Measurements from ENCODE around the gene TEDC2. TPM values are rescaled to one million over a fixed set of nuclear protein-coding genes. Genes with fewer than 3 reads are reported as not detected.
"Not testable (repeated sequence)": the region's sequence is repeated elsewhere in the genome, so short reads cannot be mapped to it uniquely, and the experiment has no call there.

TEDC2 gene
- polyA plus RNA-seq, 12 donors: 3.2 to 8.4 (median 4.3) TPM; not detected in 1

DNA sequence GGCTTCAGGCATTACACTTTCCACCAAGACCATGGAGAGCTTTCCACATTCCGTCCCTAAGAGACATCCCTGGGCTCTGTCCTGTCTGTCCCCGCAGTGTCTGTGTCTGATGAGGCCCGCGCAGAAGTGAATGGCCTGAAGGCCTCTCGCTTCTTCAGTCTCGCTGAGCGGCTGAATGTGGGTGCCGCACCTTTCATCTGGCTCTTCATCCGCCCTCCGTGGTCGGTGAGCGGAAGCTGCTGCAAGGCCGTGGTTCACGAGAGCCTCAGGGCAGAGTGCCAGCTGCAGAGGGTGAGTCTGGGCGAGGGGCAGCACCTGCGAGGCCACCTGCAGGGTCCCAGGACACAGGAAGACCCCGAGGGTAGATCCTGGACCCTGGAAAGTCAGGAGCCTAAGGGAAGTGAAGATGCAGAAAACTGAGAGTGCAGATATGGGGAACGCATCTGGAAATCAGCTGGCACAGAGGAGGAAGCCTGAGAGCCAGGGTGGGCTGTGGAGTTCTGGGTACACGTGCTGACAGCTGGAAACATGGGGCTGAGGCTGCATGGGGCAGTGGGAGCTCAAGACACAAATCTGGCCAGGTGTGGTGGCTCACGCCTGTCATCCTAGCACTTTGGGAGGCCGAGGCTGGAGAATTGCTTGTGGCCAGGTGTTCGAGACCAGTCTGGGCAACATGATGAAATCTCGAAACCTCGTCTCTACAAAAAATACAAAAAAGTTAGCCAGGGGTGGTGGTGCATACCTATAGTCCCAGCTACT lies 22.7 kb upstream of the TEDC2 start:
- no peak for DNase-seq

DNA sequence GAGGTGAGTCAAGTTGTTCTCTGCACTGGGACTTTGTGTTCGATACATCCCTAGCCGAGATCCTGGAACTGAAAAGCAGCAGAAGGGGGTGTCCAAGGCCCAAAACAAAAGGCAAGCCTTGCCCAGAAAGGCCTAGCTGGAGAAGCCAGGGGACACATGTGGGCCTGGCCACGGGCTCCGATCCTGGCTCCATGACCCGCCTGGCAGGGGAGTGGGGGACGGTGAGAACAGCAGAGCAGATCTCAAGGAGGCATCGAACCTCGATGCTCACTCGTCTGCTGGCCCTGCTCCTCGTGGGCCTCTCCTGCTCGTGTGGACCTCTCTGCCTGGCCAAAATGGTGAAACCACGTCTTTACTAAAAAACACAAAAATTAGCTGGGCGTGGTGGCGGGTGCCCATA lies 21.8 kb upstream of the TEDC2 start:
- no peak for DNase-seq

DNA sequence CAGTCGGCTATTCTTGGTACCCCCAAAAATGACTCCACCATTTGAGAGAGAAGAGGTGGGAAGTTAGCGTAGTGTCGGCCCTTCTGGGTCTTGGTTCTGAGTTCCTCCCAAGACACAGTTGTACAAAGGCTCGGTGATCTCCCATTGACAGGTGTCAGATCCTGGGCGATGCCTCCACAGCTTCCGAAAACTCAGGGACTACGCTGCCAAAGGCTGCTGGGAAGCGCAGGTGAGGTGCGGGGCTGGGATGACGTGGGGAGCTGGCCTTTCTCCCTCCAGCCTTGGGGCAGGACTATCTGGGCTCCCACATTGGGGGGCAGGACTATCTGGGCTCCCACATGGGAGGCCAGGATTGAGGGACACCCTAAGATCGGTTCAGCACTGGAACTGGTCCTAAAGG lies 20.3 kb upstream of the TEDC2 start:
- DNase-seq: no peak

DNA sequence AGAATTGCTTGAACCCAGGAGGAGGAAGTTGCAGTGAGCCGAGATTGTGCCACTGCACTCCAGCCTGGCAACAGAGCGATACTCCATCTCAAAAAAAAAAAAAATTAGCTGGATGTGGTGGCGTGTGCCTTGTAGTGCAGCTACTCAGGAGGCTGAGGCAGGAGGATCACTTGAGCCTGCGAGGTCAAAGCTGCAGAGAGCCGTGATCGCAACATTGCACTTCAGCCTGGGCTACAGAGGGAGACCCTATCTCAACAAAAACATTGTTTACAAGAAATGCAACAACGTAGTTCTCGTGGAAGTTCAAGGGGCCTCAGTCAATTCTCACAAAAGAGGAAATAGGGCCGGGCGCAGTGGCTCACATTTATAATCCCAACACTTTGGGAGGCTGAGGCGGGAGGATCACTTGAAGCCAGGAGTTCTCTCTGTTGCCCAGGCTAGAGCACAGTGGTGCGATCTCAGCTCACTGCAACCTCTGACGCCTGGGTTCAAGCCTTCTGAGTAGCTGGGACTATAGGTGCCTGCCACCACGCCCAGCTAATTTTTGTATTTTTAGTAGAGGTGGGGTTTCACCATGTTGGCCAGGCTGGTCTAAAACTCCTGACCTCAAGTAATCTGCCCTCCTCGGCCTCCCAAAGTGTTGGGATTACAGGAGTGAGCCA lies 18.6 kb upstream of the TEDC2 start:
- DNase-seq: not testable (repeated sequence)

DNA sequence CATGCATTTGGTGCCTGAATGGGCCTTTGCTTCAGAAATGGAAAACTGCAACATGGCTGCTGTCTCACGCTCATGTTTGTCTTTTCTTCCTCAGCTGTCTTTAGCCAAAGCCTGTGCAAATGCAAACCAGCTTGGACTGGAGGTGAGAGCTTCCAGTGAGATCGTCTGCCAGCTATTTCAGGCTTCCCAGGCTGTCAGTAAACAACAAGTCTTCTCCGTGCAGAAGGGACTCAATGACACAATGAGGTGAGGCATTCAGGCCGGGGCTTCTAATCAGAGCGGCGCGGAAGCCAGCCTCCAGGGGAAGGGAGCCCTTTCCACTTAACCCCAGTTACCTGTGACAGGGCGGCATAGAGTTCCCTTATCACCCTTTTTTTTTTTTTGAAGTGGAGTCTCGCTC lies 16.4 kb upstream of the TEDC2 start:
- DNase-seq: no peak

DNA sequence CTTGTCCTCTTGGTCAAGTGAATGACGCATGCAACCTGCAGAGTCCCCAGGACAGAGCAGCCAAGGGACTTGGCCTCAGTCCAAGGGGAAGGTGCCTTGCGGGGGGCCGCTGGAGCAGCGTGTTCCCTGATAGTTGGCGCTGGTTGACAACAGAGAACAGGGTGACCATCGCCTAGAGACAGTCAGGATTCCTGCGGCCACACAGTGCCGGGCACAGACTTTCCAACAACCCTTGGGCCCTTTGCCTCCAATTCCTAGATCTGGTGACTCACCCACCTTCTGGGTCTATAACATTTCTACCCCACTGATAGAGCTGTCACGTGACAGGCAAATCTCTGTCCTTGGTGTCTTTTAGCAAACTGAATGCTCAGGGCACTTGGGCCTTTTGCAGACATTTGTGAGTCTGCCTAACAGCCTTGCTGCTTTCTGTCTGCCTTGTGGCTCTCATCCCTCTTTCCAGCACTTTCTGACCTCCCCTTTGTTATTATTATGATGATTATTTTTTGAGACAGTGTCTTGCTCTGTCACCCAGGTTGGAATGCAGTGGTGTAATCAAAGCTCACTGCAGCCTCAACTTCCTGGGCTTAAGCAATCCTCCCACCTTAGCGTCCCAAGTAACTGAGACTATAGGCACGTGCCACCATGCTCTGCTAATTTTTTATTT lies 11.9 kb upstream of the TEDC2 start:
- DNase-seq: no peak

DNA sequence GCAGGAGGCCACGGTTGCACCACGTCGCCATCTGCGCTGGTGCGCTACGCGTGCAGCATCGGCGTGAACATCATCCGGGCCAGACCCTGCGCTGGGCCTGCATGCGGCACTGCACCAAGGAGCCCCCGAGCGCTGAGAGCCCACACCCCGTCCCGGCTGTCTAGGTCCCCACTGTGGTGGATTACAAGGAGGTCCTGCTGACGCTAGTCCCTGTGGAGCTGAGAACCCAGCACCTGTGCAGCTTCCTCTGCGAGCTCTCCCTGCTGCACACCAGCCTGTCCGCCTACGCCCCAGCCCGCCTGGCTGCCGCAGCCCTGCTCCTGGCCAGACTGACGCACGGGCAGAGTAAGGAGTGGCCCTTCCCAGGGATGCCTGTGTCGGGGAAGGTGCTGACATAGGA lies 10.8 kb upstream of the TEDC2 start:
- no peak for DNase-seq

DNA sequence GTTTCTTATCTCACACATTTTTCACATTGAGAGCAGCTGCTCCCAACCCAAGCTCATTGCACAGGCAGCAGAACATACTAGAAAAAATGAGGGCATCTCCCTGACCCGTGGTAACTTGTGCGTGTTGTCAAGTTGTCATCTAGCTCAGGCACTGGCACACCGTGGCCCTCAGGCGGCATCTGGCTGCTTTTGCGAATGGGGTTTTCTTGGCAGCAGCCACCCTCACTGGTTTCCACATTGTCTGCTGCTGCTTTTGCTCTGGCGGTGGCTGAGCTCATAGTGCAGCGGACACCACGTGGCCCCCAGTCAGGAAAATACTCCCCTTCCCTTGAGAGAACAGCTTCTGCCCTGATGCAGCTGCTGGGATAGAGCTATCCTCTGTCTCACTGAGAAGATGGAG lies 9.4 kb upstream of the TEDC2 start:
- no peak for DNase-seq

DNA sequence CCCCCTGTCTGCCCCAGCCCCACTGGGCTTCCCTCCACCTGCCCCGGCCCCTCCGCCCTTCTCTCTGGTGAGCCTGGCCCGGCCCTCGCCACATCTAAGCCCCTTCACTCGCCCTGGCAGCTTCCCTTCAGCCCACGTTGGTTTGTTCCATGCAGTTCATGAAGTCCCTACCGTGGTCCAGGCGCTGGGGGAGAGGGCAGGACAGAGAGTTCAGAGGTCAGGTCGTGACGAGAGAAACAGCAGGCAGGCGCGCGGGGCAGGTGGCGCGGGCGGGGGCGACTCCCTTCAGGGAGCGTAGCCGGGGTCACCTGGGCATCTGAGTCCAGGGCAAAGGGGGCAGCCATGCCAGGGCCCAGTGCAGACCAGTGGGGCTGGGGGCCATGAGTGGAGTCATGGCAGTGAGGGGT lies 8.9 kb upstream of the TEDC2 start:
- DNase-seq: no peak

DNA sequence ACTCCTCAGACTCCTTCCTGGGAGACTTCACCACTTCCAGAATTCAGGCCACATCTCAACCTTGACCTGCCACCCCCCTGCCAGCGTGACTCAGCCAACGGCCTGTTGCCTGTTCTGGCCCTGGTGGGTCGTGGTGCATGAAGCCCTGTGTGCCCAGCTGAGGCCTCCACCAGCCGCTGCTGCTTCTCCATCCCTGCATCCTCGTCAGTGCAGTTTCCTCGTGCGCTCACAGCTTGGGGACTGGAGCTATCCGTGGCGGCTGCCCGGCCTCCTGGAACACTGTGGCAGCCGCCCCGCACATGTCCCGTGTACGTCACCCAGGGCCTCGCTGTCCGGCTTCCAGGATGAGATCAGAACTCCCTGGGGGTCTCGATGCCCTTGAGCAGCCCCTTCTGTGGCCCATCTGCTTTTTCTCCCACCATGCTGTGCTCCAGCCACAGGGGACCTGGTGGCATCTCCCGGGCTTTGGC lies 8.0 kb upstream of the TEDC2 start:
- DNase-seq: no peak

DNA sequence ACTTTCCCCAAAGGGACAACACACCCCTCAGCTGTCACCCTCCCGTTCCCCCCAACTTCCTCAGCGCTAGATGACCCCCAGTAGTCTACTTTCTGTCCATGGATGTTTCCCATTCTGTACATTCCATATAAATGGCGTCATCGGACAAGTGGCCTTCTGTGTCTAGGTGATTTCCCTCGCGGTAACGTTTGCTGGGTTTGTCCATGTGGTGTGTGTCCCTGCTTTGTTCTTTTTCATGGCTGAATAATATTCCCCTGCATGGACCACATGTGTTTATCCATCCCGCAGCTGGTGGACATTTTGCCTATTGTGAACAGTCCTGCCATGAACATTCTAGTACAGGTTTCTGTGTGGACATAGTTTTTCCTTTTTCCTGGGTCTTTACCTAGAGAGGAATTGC lies 7.3 kb upstream of the TEDC2 start:
- DNase-seq: no peak

DNA sequence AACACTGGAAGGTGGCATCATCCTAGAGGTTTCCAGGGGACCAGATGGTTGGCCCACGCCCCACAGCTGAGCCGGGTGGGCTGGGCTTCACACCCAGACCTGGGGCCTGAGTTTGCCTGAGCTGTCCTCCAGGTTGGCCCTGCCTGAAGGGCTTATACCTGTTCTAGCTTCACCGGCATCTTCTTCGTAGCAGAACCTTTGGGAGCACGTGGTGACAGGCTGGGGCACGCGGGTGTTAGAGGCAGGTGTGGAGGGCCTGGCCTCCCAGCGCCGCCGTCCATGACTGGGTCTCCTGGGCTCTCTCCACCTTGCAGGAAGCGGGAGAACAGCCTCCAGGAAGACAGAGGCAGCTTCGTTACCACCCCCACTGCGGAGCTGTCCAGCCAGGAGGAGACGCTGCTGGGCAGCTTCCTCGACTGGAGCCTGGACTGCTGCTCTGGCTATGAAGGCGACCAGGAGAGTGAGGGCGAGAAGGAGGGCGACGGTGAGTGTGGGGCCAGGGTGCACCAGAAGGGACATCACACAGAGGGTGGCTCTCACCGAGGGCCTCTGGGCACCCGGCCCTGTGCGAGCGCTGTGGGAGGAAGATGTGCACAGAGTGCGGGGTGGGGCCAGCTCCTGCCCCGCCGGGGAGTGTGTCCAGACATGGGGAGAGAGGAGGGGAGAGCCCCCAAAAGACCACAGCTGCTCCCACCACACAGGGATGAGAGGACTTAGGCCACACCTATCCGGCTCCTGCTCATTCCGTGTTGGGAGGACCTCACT lies 4.6 kb upstream of the TEDC2 start:
- no peak for DNase-seq

DNA sequence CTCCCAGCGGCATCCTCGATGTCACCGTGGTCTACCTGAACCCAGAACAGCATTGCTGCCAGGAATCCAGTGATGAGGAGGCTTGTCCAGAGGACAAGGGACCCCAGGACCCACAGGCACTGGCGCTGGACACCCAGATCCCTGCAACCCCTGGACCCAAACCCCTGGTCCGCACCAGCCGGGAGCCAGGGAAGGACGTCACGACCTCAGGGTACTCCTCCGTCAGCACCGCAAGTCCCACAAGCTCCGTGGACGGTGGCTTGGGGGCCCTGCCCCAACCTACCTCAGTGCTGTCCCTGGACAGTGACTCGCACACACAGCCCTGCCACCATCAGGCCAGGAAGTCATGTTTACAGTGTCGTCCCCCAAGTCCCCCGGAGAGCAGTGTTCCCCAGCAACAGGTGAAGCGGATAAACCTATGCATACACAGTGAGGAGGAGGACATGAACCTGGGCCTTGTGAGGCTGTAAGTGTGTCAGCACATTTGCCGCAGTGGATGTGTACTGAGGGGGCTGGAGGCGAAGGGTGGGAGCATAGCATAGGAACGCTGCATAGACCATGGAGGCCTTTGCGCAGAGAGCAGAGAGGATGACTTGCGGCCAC lies 3.3 kb upstream of the TEDC2 start:
- no peak for DNase-seq

DNA sequence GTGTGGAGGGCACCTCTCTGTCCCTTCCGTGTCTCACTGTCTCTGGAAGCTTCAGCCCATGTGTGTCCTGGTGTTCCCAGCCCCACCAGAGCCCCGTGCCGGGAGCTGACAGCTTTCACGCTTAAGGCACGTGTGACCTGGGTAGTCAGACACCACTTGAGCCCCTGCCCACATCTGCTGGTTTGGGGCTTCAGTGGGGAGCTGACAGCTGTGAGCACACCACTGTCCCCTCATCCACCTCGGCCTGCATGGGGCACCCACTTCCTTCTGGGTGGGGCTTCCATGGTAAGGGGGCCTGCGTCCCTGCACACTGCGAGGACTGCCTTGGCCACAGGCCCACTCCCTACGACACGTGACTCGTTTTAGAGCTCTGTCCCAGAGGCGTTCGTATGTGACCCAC lies 2.6 kb upstream of the TEDC2 start:
- no peak for DNase-seq

DNA sequence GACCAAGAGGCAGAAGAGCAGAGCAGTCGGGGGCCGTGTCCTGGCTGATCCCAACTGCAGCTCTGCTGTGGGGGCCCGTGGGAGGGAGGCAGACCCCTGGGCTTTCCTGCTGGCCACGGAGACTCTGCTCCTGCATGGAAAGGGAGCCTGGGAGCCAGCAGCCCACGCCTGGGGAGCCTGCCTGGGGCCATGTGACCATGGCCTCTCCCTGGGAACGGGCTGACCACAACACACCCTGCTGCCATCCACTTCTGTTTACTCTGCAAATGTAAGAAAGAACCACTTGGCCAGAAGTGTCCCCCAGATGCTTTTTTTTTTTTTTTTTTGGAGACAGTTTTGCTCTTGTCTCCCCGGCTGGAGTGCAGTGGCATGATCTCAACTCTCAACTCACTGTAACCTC lies 2.0 kb upstream of the TEDC2 start:
- DNase-seq: no peak

DNA sequence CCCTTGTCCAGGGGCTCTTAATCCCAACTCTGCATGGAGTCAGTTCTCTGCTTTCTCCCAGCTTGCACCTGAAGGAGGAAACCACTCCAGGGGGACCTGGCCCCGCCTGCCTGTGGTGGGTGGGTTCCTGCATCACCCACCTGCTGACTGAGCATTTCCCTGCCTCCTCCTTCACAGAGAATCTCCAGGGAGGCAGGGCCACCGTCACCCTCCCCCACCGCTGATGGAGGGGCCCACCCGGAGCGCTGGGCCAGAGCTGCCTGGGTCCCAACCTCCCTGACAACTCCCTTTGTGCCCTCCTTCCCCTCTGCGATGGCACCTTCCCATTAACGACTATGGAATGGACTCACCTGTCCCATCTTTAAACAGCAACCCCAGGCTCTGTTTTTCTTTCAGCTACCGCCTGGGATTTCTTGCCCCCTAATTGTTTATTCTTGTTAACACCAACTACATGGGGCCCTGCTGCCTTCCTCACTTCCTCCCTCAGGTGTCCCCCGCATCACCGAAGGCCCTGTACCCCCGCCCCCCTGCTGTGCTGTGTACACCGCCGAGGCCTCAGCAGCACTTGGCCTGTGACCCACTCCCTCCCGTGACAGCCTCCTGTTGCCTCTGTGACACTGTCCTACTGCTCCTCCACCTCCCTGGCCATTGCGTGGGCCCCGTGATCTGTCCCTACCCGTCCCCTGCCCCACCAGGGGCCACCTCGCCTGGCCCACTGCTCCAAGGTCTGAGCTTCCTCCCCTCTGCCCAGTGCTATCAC lies 842 bp upstream of the TEDC2 start:
- no peak for DNase-seq

DNA sequence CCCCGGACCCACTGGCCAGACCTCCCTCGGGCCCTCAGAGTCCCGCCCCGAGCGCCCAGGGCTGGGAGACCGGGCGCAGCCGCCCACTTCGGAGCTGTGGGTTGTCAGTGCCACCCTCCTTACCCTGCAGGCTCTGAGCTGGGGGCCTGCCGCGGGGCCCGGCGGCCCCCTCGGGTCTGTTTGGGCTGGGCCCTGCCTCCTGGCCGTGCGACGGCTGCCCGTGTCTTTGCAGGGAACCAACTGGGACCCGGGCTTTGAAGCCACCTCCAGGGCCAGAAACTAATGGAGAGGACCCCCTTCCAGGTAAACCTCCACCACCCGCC lies 443 bp downstream of the TEDC2 start:
- no peak for DNase-seq

DNA sequence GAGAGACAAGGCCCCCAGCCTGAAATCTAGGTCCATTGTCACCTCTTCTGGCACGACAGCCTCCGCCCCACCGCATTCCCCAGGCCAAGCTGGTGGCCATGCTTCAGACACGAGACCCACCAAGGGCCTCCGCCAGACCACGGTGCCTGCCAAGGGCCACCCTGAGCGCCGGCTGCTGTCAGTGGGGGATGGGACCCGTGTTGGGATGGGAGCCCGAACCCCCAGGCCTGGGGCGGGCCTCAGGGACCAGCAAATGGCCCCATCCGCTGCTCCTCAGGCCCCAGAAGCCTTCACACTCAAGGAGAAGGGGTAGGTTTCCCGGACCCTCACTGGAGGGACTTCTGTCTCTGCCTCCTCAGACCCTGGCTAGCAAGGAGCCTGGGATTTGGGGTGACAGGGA lies 1.0 kb downstream of the TEDC2 start:
- DNase-seq: no peak

DNA sequence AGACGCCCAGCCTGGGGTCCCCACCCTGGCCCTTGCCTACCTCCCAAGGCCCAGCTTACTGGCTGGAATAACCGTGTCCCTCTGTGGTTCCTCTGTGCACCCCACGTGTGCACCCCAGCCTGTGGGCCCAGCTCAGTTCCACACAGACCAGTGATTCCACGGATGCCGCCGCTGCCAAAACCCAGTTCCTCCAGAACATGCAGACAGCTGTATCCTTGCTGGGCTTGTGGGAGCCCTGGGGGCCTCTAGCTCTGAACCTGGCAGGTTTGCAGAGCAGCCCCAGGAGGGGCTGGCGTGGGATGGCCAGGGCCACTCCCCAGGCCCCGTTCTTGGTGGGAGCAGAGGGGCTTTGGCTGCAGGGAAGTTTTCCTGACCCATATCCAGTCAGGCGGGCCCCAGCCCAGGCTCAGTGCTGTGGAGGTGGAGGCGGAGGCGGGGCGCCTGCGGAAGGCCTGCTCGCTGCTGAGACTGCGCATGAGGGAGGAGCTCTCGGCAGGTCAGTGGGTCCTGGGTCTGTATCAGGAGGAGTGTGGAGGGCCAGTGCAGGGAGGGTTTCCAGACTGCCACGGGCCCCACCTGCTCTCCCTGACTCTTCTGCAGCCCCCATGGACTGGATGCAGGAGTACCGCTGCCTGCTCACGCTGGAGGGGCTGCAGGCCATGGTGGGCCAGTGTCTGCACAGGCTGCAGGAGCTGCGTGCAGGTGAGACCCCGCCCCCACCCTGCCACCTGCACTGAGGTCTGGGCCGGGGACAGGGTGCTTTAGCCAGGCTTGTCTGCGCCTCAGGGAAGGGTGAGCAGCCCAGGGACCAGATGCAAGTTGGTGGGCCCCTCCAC lies 2.3 kb downstream of the TEDC2 start:
- no peak for DNase-seq

DNA sequence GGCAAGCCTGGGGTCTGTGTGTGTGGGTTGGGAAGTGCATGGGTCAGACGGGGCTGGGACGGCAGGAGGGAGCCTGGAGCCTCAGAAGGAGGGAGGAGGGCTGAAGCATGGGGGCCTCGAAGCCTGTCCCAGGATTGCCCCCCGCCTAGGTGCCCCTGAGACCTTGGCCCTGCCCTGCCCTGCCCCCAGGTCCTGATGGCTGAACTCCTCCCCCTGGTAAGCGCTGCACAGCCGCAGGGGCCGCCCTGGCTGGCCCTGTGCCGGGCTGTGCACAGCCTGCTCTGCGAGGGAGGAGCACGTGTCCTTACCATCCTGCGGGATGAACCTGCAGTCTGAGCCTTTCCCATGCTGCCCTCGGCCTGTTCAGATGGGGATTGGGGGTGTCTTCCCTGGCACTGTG lies 4.4 kb downstream of the TEDC2 start:
- DNase-seq: no peak
